ENCODE results near the gene NECTIN1. TPM values are rescaled to one million over a fixed set of nuclear protein-coding genes. Genes with fewer than 3 reads are reported as not detected.
A peak's percentile ranks its signal among the peaks of the same experiment; 100 is the strongest.

Gene NECTIN1
- total RNA-seq, 2 donors from 2014 or later, result 29.3 to 45.3 TPM

DNA sequence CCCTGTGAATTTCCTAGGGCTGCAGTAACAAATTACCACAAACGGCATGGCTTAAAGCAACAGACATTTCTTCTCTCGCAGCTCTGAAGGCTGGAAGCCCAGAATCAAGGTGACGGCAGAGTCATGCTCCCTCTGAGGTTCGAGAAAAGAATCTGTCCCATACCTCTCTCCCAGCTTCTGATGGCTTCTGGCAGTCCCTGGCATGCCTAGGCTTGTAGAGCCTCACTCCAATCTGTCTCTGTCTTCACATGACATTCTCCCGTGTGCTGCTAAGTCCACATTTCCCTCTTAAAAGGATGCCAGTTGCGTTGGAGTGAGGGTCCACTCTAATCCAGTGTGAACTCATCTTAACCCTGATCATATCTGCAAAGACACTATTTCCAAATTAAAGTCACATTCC is 116.2 kb downstream of the NECTIN1 start:
- H3K9me3 Mint-ChIP-seq, result no peaks in the 10 kb centered on the region
- H3K9ac ChIP-seq (ENCODE audit: extremely low read depth, low read length, poor library complexity, severe bottlenecking), result no peak overlapping the region
- 87 to 93% methylated on average over 6 of the region's 6 CpGs for WGBS, 2 experiments (ENCODE audit: insufficient coverage in 1 of 2, insufficient read length in 1 of 2)
- TF ChIP-seq CTCF (conservative IDR thresholded peaks at IDR 0.05), result no peak
- no peak overlapping the region for H3K27ac Mint-ChIP-seq
- peaks cover 21% of the 10 kb centered on the region for H3K27me3 Mint-ChIP-seq (ENCODE audit: insufficient read depth)
- H3K36me3 Mint-ChIP-seq (ENCODE audit: low read depth), result no peaks in the 10 kb centered on the region
- H3K9me3 ChIP-seq (ENCODE audit: control insufficient read depth, low read length), result no peaks in the 10 kb centered on the region
- H3K4me3 Mint-ChIP-seq, result no peak overlapping the region
- peaks cover 24% of the 10 kb centered on the region for H3K4me1 ChIP-seq (ENCODE audit: control insufficient read depth, insufficient read depth, low read length)
- no peak for DNase-seq
- no peaks in the 10 kb centered on the region for H3K36me3 ChIP-seq (ENCODE audit: control insufficient read depth, insufficient read depth, low read length)
- no peaks in the 10 kb centered on the region for H3K27me3 ChIP-seq (ENCODE audit: control insufficient read depth, insufficient read depth, low read length, poor library complexity, severe bottlenecking)
- H3K27ac ChIP-seq (ENCODE audit: low read depth, low read length), result no peak overlapping the region
- H3K4me3 ChIP-seq (ENCODE audit: low read length), result no peak overlapping the region
- H3K4me1 Mint-ChIP-seq, result peaks cover 59% of the 10 kb centered on the region

GRCh38 chr11:119610836-119611426 is 118.1 kb downstream of the NECTIN1 start:
- no peak overlapping the region for H3K4me3 ChIP-seq (ENCODE audit: low read length)

DNA sequence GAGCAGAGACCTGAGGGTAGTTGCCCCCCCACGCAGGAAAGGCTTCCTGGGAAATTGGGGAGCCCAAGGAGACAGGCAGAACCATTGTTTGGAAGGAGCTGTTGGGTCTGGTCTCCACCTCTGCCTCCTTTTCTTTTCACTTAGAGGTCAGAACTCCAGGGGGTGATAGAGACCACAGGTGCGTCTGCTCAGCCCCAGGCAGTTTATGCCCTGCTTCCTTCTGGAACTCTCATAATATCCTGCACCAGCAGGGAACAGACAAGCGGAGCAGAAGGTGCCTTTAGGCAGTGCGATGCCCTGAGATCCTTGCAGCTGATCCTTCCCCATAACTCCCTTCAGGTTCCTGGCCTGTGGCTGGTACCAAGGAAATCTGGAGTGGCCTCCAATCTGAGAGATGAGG is 120.2 kb downstream of the NECTIN1 start:
- Mint-ChIP-seq H3K27ac (no peak overlapping the region), H3K9me3 (no peaks in the 10 kb centered on the region), H3K4me1 (peaks cover 25% of the 10 kb centered on the region), H3K36me3 (ENCODE audit: low read depth) (no peaks in the 10 kb centered on the region), H3K4me3 (no peak overlapping the region), H3K27me3 (ENCODE audit: insufficient read depth) (peaks cover 37% of the 10 kb centered on the region)
- no peaks in the 10 kb centered on the region for H3K4me1 ChIP-seq (ENCODE audit: control insufficient read depth, insufficient read depth, low read length)
- no peak for DNase-seq
- no peaks in the 10 kb centered on the region for H3K9me3 ChIP-seq (ENCODE audit: control insufficient read depth, low read length)
- no peak overlapping the region for H3K4me3 ChIP-seq (ENCODE audit: low read length)
- TF ChIP-seq CTCF (conservative IDR thresholded peaks at IDR 0.05), result peak; percentile 55
- no peak overlapping the region for H3K27ac ChIP-seq (ENCODE audit: low read depth, low read length)
- WGBS, 2 experiments (ENCODE audit: insufficient coverage in 1 of 2, insufficient read length in 1 of 2), result 67 to 100% methylated on average over 1 to 4 of the region's 4 CpGs
- H3K36me3 ChIP-seq (ENCODE audit: control insufficient read depth, insufficient read depth, low read length), result no peaks in the 10 kb centered on the region
- no peaks in the 10 kb centered on the region for H3K27me3 ChIP-seq (ENCODE audit: control insufficient read depth, insufficient read depth, low read length, poor library complexity, severe bottlenecking)
- H3K9ac ChIP-seq (ENCODE audit: extremely low read depth, low read length, poor library complexity, severe bottlenecking), result no peak overlapping the region

More at GRCh38 chr11:119610836-119611426, 118.1 kb downstream of the NECTIN1 start:
- DNase-seq, result no peak
- H3K4me3 Mint-ChIP-seq, result no peak overlapping the region
- no peak overlapping the region for H3K27ac Mint-ChIP-seq
- Histone ChIP-seq H3K27me3 (ENCODE audit: control insufficient read depth, insufficient read depth, low read length, poor library complexity, severe bottlenecking) (no peaks in the 10 kb centered on the region), H3K36me3 (ENCODE audit: control insufficient read depth, insufficient read depth, low read length) (no peaks in the 10 kb centered on the region), H3K4me1 (ENCODE audit: control insufficient read depth, insufficient read depth, low read length) (peaks cover 10% of the 10 kb centered on the region), H3K9ac (ENCODE audit: extremely low read depth, low read length, poor library complexity, severe bottlenecking) (no peak overlapping the region), H3K9me3 (ENCODE audit: control insufficient read depth, low read length) (no peaks in the 10 kb centered on the region), H3K27ac (ENCODE audit: low read depth, low read length) (no peak overlapping the region)
- H3K27me3 Mint-ChIP-seq (ENCODE audit: insufficient read depth), result peaks cover 35% of the 10 kb centered on the region
- TF ChIP-seq CTCF (conservative IDR thresholded peaks at IDR 0.05), result no peak
- H3K9me3 Mint-ChIP-seq, result no peaks in the 10 kb centered on the region
- WGBS, 2 experiments (ENCODE audit: insufficient coverage in 1 of 2, insufficient read length in 1 of 2), result 91 to 100% methylated on average over 3 to 5 of the region's 5 CpGs
- peaks cover 46% of the 10 kb centered on the region for H3K4me1 Mint-ChIP-seq
- no peaks in the 10 kb centered on the region for H3K36me3 Mint-ChIP-seq (ENCODE audit: low read depth)

All from endodermal cell (in vitro differentiated cells).